Measurements from ENCODE around the gene MFSD12. TPM values are rescaled to one million over a fixed set of nuclear protein-coding genes. Genes with fewer than 3 reads are reported as not detected.
A peak's percentile ranks its signal among the peaks of the same experiment; 100 is the strongest.
"Not testable (repeated sequence)": the region's sequence is repeated elsewhere in the genome, so short reads cannot be mapped to it uniquely, and the experiment has no call there.

MFSD12 gene
- total RNA-seq, 1 donor from 2014 or later, result 85.5 TPM

DNA sequence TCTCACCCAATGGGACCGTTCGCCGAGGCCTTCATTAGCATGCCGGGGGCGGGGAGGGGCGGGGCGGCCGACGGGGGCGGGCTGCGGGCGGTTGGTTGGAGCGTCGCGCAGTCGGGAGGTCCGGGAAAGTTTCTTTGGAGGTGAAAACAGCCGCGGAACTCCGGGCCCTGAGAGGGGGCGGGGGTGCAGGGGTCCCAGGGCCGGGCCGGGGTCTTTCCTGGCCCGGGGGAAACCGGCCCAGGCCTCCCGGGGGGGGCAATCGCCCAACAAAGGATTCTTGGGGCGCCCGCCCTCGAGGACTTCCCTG, 15.4 kb upstream of the MFSD12 start, which contains the start of gene HMG20B:
Gene HMG20B (plus strand): TSS at position 90 of the 307 bp plus-strand sequence. CDS start 366 bp downstream, outside the sequence.
- Mint-ChIP-seq H3K4me3 (ENCODE audit: unreplicated experiment) (peak within 1 kb of the TSS; percentile 78), H3K36me3 (ENCODE audit: unreplicated experiment) (peaks cover 9% of the 10 kb centered on the region), H3K27ac (ENCODE audit: unreplicated experiment) (peak within 1 kb of the TSS; percentile 68), H3K4me1 (ENCODE audit: unreplicated experiment) (peaks cover 15% of the 10 kb centered on the region), H3K27me3 (ENCODE audit: unreplicated experiment) (no peaks in the 10 kb centered on the region), H3K9me3 (ENCODE audit: unreplicated experiment) (no peaks in the 10 kb centered on the region)
- TF ChIP-seq, protein P1, sequence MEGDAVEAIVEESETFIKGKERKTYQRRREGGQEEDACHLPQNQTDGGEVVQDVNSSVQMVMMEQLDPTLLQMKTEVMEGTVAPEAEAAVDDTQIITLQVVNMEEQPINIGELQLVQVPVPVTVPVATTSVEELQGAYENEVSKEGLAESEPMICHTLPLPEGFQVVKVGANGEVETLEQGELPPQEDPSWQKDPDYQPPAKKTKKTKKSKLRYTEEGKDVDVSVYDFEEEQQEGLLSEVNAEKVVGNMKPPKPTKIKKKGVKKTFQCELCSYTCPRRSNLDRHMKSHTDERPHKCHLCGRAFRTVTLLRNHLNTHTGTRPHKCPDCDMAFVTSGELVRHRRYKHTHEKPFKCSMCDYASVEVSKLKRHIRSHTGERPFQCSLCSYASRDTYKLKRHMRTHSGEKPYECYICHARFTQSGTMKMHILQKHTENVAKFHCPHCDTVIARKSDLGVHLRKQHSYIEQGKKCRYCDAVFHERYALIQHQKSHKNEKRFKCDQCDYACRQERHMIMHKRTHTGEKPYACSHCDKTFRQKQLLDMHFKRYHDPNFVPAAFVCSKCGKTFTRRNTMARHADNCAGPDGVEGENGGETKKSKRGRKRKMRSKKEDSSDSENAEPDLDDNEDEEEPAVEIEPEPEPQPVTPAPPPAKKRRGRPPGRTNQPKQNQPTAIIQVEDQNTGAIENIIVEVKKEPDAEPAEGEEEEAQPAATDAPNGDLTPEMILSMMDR (IDR thresholded peaks at IDR 0.05), result no peak
- no peak for DNase-seq (ENCODE audit: extremely low spot score, unreplicated experiment)

DNA sequence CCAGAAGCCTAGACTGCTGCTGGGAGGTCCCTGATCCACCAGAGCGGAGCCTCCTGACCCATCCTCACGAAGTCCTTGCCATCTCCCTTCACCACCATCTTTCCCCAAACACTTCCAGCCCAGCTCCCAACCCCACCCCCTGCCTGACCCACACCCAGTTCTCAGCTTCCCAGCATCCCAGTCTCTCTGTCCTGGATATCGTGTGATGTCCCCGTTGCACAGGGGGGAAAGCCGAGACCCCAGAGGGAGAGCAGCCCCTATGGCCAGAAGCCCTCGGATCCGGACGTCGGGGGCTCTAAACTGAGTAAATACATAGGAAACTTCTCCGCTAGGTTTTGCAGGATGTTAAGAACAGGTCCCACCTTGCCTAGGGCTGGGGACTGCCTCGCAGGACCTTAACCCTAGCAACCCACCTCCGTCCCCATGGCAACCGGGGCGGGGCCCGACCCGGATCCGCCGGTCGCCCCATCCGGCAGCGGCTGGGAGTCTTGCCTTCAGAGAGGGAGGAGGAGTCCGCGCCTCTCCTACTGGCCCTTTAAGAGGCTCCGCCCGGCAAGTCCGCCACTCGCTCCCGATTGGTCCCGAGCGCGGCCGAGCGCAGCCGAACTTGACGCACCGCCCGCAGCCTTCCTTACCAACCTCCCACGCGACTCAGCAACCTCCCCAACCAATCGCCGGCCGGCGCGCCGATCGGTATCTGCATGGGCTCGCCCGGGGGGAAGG, 14.9 kb upstream of the MFSD12 start:
- peaks cover 15% of the 10 kb centered on the region for H3K4me1 Mint-ChIP-seq (ENCODE audit: unreplicated experiment)
- peak overlapping the region; percentile 68 for H3K27ac Mint-ChIP-seq (ENCODE audit: unreplicated experiment)
- peak; percentile 100 for DNase-seq (ENCODE audit: extremely low spot score, unreplicated experiment)
- no peaks in the 10 kb centered on the region for H3K9me3 Mint-ChIP-seq (ENCODE audit: unreplicated experiment)
- peak overlapping the region; percentile 76 for H3K4me3 Mint-ChIP-seq (ENCODE audit: unreplicated experiment)
- peaks cover 9% of the 10 kb centered on the region for H3K36me3 Mint-ChIP-seq (ENCODE audit: unreplicated experiment)
- TF ChIP-seq, protein P1 (IDR thresholded peaks at IDR 0.05), result no peak
- H3K27me3 Mint-ChIP-seq (ENCODE audit: unreplicated experiment), result no peaks in the 10 kb centered on the region

DNA sequence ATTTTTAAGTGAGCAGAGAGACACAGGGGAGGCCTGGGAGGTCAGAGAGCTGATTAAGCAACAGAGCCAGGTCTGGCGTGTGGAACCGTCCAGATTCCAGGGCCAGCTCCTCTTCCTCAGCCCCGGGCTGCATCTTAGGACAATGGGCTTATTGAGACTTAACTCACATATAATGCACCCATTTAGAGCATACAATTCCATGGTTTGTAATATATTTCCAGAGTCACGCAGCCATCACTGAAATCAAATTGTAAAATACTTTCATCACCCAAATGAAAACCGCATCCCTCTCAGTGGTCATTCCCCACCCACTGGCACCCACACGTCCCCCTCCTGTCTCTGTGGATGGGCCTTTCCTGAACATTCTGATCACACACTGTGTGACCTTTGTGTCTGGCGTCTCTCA, 13.2 kb upstream of the MFSD12 start:
- H3K36me3 Mint-ChIP-seq (ENCODE audit: unreplicated experiment), result peaks cover 9% of the 10 kb centered on the region
- no peak overlapping the region for H3K4me3 Mint-ChIP-seq (ENCODE audit: unreplicated experiment)
- TF ChIP-seq, protein P1 (IDR thresholded peaks at IDR 0.05), result no peak
- DNase-seq (ENCODE audit: extremely low spot score, unreplicated experiment), result no peak
- no peaks in the 10 kb centered on the region for H3K27me3 Mint-ChIP-seq (ENCODE audit: unreplicated experiment)
- H3K27ac Mint-ChIP-seq (ENCODE audit: unreplicated experiment), result peak overlapping the region; percentile 36
- peaks cover 21% of the 10 kb centered on the region for H3K4me1 Mint-ChIP-seq (ENCODE audit: unreplicated experiment)
- H3K9me3 Mint-ChIP-seq (ENCODE audit: unreplicated experiment), result no peaks in the 10 kb centered on the region

DNA sequence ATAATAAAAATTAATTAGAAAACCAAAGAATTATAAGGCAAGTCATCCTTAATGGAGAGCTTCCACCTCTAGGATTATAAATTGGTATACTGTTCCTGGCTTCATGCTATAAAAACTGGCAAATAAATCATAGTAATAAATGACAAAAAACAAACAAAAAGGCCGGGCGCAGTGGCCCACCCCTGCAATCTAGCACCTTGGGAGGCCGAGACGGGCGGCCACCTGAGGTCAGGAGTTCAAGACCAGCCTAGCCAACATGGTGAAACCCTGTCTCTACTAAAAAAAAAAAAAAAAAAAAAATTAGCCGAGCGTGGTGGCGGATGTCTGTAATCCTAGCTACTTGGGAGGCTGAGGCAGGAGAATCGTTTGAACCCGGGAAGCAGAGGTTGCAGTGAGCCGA, 12.7 kb upstream of the MFSD12 start:
- H3K9me3 Mint-ChIP-seq (ENCODE audit: unreplicated experiment); H3K4me3 Mint-ChIP-seq (ENCODE audit: unreplicated experiment); H3K27me3 Mint-ChIP-seq (ENCODE audit: unreplicated experiment); H3K27ac Mint-ChIP-seq (ENCODE audit: unreplicated experiment); DNase-seq (ENCODE audit: extremely low spot score, unreplicated experiment); H3K36me3 Mint-ChIP-seq (ENCODE audit: unreplicated experiment): not testable (repeated sequence)
- H3K4me1 Mint-ChIP-seq (ENCODE audit: unreplicated experiment), result peaks cover 22% of the 10 kb centered on the region

DNA sequence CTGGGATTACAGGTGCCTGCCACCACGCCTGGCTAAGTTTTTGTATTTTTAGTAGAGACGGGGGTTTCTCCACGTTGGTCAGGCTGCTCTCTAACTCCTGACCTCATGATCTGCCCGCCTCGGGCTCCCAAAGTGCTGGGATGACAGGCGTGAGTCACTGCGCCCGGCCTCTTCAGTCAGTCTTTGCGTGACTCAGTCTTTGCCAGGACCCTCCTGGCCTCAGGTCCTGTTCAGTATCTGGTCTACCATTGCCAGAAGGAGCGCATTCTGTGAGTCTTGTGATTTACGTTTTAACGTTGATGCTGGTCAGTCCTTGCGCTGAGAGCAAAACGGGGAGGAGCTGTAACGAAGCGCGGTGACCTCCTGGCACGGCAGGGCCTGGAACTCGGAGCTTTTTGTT, 7.8 kb upstream of the MFSD12 start:
- no peak for DNase-seq (ENCODE audit: extremely low spot score, unreplicated experiment)
- Mint-ChIP-seq H3K4me1 (ENCODE audit: unreplicated experiment) (peaks cover 14% of the 10 kb centered on the region), H3K36me3 (ENCODE audit: unreplicated experiment) (no peaks in the 10 kb centered on the region), H3K27me3 (ENCODE audit: unreplicated experiment) (no peaks in the 10 kb centered on the region), H3K4me3 (ENCODE audit: unreplicated experiment) (no peak overlapping the region), H3K27ac (ENCODE audit: unreplicated experiment) (peak overlapping the region; percentile 73), H3K9me3 (ENCODE audit: unreplicated experiment) (no peaks in the 10 kb centered on the region)
- TF ChIP-seq, protein P1 (IDR thresholded peaks at IDR 0.05), result no peak
